ENCODE results near the gene TFB1M.
"Not testable (repeated sequence)": the region's sequence is repeated elsewhere in the genome, so short reads cannot be mapped to it uniquely, and the experiment has no call there.

The TFB1M gene

DNA sequence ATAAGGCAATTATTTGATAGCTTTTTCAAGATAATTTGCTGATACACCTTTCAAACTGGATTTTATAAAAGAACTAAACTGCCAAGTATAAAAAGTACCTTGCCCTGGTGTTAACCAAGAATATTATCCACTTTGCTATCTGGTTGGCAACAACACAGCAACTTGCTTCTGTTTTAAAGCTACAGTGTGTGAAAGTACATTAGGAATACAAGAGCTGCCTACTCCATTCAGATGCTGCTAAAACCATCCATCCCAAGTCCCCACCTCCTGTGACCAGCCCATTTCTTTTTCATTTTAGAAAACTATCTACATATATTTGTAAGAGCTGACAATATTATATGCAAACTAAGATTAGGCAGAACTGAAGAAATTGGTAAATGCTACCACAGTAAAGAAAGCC is 37.6 kb downstream of the TFB1M start:
- in situ Hi-C loops (cut with HindIII; ENCODE audit: low pct_unique_long_range_greater_than_20kb, low sequenced_read_pairs), result no loop called here
- TF ChIP-seq JUND (IDR thresholded peaks at IDR 0.05; ENCODE audit: low read depth), result no peak
- DNase-seq (ENCODE audit: low read depth in 1 of 2, low spot score in 1 of 2), result no peak

DNA sequence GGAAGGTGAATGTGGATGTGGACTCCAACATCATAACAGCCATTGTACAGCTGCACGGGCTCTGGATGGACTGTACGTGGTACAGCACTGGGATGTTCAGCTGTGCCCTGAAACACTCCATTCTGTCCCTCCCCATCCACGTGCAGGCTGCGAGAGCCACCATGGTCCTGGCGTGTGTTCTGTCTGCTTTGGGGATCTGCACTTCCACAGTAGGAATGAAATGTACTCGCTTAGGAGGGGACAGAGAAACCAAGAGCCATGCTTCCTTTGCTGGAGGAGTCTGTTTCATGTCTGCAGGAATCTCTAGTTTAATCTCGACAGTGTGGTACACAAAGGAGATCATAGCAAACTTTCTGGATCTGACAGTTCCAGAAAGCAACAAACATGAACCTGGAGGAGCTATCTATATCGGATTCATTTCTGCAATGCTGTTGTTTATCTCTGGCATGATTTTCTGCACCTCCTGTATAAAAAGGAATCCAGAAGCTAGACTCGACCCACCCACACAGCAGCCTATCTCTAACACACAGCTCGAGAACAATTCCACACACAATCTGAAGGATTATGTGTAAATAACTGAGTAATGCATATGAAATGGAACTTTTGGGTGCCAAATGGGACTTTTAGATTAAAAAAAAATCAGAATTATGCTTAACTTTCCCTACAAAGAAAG is 38.3 kb downstream of the TFB1M start:
- in situ Hi-C loops (cut with HindIII; ENCODE audit: low pct_unique_long_range_greater_than_20kb, low sequenced_read_pairs), result no loop called here
- DNase-seq (ENCODE audit: low read depth in 1 of 2, low spot score in 1 of 2), result no peak
- TF ChIP-seq JUND (IDR thresholded peaks at IDR 0.05; ENCODE audit: low read depth), result no peak

DNA sequence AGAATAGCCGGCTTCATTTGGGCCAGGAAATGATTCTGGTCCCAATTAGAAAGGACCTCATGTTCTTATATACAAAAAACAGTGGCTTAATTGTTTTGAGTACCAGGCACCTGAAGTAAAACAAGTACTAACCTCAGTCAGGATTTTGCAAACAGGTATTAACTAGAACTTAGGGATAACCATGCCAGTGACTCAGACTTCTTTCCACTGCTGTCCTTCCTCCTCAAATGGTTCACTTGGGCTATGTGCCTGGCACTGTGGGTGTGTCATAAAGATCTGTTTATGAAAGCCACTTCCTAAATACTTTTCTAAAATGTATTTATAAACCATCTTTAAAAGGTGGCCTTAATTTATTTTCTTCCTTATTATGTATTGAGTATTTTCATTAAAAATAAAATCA is 39.8 kb downstream of the TFB1M start:
- no peak for DNase-seq (ENCODE audit: low read depth in 1 of 2, low spot score in 1 of 2)
- no peak for TF ChIP-seq JUND (IDR thresholded peaks at IDR 0.05; ENCODE audit: low read depth)
- in situ Hi-C loops (cut with HindIII; ENCODE audit: low pct_unique_long_range_greater_than_20kb, low sequenced_read_pairs), result no loop called here

DNA sequence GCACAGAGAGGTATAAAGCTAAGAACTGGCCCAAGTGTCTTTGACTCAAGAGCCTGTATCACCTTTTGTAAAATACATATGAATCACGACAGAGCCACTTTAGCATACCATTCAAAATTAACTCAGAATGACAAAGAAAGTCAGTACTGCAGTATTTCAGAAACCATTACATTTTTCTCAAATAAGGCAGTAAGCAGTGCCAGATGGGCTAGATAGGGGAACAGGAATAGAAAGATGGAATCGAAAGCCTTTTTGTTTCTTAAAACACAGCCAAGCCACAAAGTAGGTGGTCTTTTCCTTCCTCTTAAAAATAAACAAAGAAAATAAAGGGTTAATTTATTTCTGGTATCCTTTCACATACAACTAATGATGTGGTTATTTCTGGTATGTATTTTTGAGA is 40.2 kb downstream of the TFB1M start:
- in situ Hi-C loops (cut with HindIII; ENCODE audit: low pct_unique_long_range_greater_than_20kb, low sequenced_read_pairs), result no loop called here
- TF ChIP-seq JUND (IDR thresholded peaks at IDR 0.05; ENCODE audit: low read depth), result no peak
- DNase-seq (ENCODE audit: low read depth in 1 of 2, low spot score in 1 of 2), result no peak

DNA sequence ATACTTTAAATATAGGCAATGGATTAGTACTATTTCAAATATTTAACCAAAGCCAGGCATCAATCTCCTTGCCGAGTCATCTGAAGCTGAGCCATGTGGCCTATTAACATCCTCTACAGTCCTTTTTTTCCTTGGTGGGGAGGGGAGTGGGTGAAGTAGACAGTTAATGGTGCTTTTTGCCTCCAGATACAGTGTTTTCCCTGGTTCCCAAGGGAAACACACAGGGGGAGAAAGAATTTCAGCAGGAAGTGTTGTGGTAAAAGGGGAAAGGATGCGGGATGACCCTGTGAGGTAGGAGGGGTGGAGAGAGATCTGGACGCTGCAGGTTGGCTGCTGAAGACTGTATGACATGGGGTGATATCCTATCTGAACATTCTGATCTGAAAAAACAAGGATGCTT is 40.9 kb downstream of the TFB1M start:
- DNase-seq (ENCODE audit: low read depth in 1 of 2, low spot score in 1 of 2), result no peak
- in situ Hi-C loops (cut with HindIII; ENCODE audit: low pct_unique_long_range_greater_than_20kb, low sequenced_read_pairs), result no loop called here
- TF ChIP-seq JUND (IDR thresholded peaks at IDR 0.05; ENCODE audit: low read depth), result no peak

DNA sequence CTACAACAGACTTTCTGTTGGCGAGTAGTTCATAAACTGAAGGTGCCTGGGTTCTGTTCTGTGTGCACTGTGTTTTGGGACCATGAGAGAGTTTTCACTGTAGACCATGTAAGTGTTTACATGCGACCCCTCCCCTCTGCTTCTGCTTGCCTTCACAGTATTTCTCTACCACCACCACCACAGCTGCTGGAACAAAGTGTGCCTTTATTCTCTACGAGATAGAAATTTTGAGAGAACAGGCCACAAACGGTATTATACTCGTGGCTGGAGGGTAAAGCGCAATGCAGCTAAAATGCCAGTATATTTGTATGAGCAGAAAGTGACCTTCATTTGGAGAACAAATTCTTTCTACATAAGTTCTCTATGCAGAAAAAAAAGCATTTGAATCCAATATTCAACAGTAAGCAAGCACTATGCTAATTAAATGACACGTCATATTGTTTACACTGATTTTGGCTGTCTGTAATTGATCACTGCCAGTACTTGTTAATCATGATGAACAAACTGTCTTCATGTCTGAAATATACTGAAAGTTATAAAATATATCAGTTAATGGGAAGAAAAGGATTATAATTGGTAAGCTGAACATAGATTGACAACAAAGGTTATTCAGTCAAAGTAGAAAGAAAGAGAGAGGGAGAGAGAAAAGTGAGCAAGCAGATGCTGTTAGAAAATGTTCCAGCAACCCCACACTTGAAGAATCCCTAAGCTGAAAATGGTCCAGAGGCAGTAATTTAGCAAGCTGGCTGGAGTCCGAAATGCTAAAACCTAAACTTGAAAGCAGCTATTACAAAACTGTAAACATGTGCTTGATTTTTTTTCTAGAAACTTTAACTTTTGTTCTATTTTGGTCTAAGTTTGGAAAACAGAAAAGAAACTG is 41.7 kb downstream of the TFB1M start:
- DNase-seq (ENCODE audit: low read depth in 1 of 2, low spot score in 1 of 2), result no peak
- in situ Hi-C loops (cut with HindIII; ENCODE audit: low pct_unique_long_range_greater_than_20kb, low sequenced_read_pairs), result no loop called here
- TF ChIP-seq JUND (IDR thresholded peaks at IDR 0.05; ENCODE audit: low read depth), result no peak

DNA sequence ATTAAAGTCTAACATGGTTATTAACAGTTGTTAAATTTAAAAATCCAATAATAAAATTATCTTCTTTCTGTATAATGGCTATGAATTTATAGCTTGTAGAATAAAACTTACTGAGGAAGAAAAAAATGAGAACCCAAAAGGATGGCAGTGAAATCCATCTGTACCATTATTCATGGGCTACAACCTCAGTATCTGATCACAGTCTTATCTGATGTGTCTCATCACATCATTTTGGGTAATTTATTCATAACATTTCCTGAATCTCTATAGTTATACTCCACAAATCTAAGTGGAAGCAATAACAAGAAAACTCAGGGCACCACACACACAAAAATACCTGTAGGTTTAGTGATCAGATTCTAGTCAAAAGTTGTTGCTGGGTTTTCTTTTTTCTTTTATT is 43.1 kb downstream of the TFB1M start:
- in situ Hi-C loops (cut with HindIII; ENCODE audit: low pct_unique_long_range_greater_than_20kb, low sequenced_read_pairs), result no loop called here
- no peak for DNase-seq (ENCODE audit: low read depth in 1 of 2, low spot score in 1 of 2)
- no peak for TF ChIP-seq JUND (IDR thresholded peaks at IDR 0.05; ENCODE audit: low read depth)

DNA sequence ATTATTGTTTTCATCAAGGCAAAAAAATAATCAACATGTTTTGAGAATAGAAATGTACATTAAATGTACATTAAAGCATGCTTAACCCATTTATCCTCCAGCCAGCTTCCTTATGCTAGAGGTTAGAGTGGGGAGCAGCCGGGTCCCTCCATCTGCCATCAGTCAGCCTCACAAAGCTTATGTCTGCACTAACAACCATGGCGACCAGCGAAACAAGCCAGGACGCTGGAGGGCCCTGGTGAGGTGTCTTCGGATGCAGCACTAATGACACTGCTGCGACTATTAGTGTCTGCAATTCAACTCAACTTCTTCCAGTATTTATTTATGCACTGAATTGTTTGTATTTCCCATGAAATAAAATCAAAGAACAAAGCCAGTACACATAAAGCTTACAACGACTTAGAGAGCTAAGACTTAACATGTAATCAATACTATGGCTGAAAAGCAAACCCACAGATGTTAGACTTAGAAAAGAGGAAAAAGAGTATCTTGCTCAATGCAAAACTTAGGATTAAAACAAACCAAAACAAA is 43.7 kb downstream of the TFB1M start:
- no peak for TF ChIP-seq JUND (IDR thresholded peaks at IDR 0.05; ENCODE audit: low read depth)
- in situ Hi-C loops (cut with HindIII; ENCODE audit: low pct_unique_long_range_greater_than_20kb, low sequenced_read_pairs), result no loop called here
- DNase-seq (ENCODE audit: low read depth in 1 of 2, low spot score in 1 of 2), result no peak

DNA sequence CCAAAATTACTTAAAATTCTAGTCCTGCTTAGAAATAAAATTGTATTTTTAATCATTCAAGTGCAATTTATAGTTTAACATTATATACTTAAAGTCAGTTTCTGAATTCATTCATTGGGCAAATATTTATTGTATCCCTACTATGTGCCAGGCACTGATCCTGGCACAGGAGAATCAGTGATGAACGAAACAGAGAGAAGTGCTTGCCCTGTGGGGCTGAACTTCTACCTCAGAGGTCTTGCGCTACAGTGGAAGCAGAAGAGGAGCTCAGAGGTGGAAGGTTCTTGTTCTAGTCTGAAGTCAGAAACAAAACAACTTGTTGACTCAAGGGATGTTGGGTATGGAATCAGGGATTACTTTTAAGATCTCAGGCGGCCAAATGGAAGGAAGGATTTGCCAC is 44.5 kb downstream of the TFB1M start:
- DNase-seq (ENCODE audit: low read depth in 1 of 2, low spot score in 1 of 2), result no peak
- in situ Hi-C loops (cut with HindIII; ENCODE audit: low pct_unique_long_range_greater_than_20kb, low sequenced_read_pairs), result no loop called here
- no peak for TF ChIP-seq JUND (IDR thresholded peaks at IDR 0.05; ENCODE audit: low read depth)

DNA sequence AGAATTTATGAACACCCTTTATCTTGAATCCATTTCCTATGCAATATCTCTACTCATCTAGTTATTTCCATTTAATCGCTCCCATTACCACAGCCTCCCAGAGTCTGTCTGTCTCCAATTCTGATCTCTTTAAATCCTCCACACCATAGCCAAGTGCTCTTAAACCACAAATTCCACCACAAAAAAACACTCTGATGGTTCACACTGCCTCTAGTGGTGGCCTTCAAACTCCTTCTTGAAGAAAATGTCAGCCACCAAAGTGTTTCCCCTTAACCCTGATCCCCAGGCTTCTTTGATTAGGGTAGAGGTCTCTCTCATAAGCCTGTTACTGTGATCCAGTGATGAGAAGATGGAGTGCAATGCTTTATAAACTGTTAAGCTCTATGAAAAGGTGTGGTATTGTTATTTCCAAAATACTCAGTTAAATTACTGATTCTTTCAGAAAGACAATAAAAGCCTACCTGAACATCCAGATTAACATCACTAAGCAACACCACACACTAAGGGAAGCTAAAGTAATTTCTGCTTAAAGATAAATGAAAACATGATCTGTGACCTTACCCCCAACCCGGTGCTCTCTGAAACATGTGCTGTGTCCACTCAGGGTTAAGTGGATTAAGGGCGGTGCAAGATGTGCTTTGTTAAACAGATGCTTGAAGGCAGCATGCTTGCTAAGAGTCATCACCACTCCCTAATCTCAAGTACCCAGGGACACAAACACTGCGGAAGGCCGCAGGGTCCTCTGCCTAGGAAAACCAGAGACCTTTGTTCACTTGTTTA is 46.0 kb downstream of the TFB1M start:
- peak in 1 of 2 experiments; percentile 39 for DNase-seq (ENCODE audit: low read depth in 1 of 2, low spot score in 1 of 2)
- in situ Hi-C loops (cut with HindIII; ENCODE audit: low pct_unique_long_range_greater_than_20kb, low sequenced_read_pairs), result not testable (repeated sequence)

DNA sequence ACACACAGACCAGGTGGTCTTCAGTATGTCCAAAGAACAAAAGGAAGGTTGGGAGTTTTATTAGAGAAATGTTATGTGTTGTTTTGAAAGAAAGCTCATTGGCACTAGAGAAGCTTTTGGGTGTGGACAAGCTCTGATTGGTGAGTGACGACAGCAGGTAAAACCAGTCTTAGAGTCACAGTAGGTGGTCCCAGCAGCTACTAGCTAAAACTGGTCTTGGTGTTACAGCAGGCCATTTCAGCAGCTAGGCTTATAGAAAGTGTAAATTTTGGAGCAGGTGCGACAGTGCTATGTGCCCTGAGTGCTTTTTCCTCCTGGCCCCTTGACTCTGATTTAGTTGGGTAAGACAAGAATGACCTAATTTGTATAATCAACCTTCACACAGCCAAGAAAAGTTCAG is 46.9 kb downstream of the TFB1M start:
- TF ChIP-seq JUND (IDR thresholded peaks at IDR 0.05; ENCODE audit: low read depth), result no peak
- in situ Hi-C loops (cut with HindIII; ENCODE audit: low pct_unique_long_range_greater_than_20kb, low sequenced_read_pairs), result no loop called here
- peak in 1 of 2 experiments; percentile 12 for DNase-seq (ENCODE audit: low read depth in 1 of 2, low spot score in 1 of 2)

DNA sequence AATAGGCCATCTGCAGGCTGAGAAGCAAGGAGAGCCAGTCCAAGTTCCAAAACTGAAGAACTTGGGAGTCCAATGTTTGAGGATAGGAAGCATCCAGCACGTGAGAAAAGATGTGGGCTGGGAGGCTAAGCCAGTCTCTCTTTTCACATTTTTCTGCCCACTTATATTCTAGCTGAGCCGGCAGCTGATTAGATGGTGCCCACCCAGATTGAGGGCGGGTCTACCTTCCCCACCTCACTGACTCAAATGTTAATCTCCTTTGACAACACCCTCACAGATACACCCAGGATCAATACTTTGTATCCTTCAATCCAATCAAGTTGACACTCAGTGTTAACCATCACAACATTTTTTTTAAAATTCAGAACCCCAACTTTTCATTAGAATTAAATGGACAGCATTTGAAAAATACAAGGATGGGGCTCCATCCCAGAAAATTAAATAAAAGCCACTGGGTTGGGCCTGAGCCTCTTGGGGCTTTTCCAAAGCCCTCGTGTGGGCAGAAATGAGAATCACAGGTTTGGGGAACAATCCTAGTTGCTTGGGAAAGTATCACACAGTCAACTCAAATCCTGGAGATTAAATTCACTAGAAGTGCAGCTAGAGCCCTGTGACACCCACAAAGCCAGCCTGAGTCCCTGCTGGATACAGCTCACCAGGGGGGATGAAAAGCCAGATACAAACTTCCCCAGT is 48.3 kb downstream of the TFB1M start:
- in situ Hi-C loops (cut with HindIII; ENCODE audit: low pct_unique_long_range_greater_than_20kb, low sequenced_read_pairs), result no loop called here
- peak in 1 of 2 experiments; percentile 13 for DNase-seq (ENCODE audit: low read depth in 1 of 2, low spot score in 1 of 2)
- TF ChIP-seq JUND (IDR thresholded peaks at IDR 0.05; ENCODE audit: low read depth), result no peak

All from T47D (cell line).